NCI-H2081 (cell line): Measurements from ENCODE around the gene TOR1A.
"Not testable (repeated sequence)": the region's sequence is repeated elsewhere in the genome, so short reads cannot be mapped to it uniquely, and the experiment has no call there.

Experiments used
- DNase-seq, 2 experiments: peaks; one replicate each; lab custom pipeline; 2025; lab: John Stamatoyannopoulos, UW

Gene TOR1A

DNA sequence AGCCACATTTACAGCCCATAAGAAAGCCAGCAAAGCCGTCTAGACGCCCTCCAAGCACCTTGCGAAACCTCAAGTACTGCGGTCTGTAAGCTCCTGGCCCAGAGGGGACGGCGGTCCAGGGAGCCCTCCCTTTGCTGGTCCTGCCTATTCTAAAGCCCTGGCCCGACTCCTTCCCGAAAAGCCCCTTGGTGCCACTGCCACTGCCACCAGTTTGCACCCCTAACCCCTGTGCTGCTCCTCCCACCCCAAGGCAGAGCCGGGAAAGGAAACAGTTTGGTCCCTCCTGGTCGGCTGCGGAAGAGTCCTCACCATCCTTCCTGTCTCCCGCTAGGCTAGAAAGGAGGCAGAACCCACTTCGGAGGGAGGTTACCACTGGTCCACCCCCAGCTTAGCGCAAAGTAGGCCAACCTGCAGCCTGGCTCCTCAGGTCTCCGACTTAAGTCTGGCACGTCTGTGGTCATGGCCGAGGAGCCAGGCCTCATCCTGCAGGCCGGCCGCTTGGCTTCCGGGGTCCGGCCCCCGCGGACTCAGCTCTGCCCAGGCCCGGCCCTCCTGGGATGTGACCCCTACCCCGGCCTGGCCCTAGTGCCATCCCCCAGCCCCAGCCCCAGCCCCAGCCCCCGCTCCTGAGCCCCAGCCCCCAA is 916 bp downstream of the TOR1A start:
- DNase-seq = peak in 1 of 2 experiments; percentile 25

DNA sequence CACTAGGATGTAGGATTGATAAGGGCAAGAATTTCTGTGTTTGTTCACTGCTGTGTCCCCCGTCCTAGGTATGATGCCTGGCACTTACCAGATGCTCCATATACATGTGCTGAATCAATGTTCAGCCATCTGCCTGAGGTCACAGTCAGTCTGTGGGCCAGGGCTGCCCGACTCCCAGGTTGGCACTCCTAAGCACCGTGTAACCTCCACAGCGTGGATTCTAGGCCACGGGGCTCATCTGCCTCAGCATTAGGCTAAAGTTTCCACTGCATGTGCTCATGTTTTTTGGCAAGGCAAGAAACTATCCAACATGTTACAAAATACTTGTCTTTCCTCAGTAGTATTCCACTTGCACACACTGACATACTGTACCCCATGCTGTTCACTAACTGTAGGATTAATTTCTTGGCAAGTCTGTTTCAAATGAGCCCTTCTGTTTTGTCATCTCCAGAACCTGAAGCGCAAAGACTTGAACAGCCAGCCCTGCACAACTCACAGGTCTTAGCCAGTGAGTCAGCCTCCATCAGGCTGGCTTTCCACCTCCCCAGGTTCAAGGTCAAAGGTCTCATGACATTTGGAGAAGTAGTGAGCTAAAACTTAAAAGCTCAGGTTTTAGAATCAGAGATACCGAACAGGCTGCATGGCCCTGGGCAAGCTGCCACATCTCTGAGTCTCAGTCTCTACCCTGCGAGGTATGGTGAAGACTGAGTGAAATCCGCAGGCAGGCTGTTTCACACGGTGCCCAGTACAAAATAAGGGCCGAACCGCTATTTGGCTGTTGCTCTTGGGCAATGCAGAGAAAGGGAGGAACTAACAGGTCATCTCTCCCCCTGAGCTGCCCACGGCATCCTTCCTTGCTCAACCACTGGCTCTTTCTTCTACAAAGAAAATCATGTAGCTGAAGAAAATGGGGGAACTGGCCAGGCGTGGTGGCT is 7.2 kb downstream of the TOR1A start:
- no peak for DNase-seq

DNA sequence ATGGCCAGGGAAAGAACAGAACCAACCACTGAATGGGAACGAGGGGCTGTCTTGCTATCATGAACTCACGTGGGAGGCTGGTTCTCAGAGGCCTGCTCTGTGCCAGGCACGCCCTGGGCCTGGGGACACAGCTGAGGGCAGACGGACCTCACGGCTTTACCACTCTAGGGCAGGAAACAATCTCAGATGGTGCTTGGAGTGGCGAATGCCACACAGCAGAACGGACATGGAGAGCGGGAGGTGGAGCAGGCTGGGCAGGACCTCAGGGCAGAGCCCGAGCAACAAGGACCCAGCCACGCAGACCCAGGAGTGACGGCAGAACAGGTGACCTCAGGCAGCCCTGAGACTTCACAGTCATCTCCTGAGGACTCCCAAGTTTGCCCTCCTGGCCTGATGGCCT is 8.7 kb downstream of the TOR1A start:
- no peak for DNase-seq

DNA sequence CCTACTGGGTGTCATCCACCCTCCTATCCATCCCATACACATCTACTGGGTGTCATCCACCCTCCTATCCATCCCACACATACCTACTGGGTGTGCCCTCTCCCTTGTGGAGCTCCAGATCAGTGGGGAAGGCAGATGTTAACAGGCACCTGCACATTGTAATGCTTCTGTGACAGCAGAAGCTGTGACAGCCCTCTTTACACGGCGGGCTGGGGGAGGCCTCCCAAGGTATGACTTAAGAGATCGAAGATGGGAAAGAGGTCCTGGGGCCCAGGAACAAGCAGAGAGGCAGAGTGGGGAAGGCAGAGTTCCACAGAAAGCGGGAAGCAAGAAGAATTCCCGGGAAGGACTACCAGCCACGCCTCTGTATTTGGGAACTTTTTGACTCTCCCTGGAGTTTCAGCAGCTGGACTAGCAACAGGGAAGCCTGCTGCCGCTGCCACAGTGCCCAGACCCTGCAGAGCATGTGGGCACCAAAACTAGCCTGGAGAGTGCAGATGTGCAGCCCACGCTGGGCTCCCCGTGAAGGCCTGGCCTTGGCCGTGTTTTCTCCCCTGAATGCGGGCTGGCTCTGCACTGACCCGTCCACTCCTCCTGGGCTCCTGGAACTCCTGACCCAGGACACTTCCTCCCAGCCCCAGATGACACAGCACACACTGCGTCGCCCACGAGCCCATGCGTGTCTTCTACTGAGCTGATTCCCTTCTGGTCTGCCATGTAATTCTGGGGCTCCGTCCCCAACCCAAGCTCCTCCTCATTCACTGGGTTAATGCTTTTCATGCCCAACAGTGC is 9.3 kb downstream of the TOR1A start:
- no peak for DNase-seq

DNA sequence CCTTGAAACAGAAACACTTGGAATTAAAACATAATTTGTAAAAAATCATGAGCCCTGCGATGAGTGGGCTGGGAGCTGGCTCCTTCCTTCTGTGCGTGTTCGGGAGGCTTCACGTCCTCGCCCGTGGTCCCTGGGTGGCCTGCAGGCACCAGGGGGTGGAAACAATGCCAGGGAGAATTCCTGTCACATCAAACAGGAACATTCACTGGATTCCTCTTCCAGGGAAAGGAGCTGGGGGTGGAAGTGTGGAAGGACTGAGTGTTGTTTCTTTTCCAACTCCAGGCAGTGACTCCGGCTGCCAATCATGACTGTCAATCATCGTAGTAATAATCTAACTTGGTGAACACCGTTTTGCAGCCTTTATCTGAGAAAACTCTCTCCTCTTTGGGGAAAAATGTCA is 10.3 kb downstream of the TOR1A start:
- no peak for DNase-seq

DNA sequence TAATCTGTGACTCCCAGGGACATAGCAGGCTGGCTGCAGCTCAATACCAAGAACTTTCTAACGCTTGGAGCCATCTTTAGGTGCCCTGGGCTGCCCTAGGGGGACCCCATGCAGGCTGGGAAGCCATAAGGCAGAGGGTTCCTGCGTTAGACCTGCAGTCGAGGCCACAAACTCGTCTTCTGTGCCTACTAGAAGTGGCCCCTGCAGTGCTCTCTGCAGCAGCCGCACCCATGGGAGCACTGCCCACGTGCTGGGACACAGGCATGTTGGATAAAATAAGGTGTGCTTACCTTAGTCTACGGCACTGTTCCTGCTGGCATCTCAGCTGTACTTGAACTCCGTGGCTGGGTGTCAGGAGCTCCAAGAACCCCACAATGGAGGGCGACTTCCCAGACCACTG is 11.6 kb downstream of the TOR1A start:
- DNase-seq = no peak

DNA sequence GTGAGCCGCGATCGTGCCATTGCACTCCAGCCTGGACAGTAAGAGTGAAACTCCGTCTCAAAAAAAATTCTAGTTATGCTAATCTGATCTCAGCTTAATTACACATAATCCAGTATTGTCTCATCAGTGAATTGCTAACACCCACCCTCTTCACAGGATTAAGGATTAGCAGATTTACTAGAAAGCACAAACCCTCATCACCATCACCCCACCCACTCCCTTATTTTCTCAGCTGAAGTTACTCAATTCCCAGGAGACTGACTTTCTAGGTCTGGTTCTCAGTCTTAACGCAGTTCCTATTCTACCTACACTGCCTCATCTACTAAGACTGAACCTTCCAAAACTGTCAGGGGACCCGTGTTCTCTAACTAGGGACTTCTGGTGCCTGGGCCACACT is 12.0 kb downstream of the TOR1A start:
- DNase-seq = no peak

DNA sequence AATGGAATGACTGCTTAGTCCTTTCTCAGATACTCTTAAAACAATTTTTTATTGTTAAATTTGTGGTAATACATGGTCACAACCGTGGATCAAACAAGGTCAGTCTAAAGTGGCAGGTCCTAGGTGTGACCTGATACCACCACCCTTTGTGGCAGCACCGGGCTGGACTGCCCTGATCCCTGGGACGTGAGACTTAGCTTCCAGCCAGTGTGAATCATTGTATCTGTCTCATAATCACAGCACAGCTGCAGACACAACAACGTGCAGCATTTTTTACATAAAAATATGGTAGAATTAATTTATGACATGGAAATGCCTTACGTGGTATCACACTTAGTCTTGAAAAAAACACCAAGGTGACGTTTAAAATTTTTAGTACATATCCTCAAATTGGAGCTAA is 13.1 kb downstream of the TOR1A start:
- DNase-seq = no peak

DNA sequence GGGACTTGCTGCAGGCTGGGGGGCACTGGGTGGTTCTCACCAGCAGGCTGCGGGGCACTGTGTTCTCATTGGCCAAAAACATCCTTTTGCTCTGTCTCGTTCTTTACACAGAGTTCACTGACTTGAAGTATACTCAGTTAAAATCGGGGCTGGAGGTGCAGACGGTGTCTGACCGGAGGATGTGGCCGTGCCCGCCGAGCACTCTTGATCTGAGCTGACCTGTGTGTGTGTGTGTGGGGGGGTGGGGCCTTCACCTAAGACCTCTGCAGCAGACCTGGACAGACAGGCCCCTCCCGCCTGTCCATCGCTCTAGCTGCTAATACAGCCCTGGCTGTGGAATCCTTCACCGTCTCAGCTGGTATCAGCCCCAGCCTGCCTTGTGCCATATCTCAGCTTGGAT is 13.8 kb downstream of the TOR1A start:
- DNase-seq = no peak

DNA sequence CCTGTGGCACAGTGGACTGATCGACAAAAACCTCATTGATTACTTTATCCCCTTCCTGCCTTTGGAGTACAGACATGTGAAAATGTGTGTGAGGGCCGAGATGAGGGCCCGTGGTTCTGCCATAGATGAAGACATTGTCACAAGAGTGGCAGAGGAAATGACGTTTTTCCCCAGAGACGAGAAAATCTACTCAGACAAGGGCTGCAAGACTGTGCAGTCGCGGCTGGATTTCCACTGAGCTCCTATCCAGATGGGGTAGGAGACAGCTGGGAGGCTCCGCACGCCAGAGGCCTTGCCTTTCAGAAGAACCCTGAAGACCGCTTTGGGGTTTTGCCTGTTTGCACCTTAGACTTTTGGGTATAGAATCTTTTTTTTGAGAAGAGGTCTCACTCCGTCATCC is 14.6 kb downstream of the TOR1A start:
- no peak for DNase-seq

DNA sequence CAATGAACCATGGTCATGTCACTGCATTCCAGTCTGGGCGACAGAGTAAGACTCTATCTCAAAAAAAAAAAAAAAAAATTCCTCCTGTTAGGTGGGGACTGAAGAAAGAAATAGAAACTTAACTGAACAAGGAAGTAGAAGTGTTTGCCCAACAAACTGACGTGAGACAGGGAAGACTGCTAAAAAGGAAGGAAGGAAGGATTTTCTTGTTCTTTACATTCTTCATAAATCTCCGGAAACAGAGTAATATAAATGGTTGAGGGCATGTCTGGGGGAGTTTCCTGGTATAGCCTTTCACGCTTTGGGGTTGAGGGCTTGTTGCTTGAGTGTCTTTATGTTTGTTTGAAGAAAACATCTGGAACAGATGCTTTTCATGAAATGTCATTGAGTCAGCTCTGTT is 17.9 kb downstream of the TOR1A start:
- no peak for DNase-seq

DNA sequence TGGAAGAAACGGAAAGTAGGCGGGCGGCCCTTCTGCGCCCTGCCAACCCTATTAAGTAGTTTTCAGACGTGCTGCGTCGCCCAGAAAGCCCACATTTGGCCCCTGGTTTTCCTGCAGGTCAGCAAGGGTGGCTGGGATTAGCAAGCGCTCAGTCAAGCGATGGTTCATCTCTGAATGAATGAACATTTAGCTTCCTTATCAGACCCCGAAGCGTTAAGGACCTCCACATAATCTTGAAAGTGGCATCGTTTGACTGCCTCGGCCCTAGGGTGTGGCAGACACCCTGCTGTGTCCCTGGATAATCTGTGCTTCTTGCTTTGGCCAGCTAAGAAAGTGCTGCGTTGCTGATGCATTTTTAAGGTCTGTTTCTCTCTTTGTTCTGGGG is 20.3 kb downstream of the TOR1A start:
- DNase-seq = no peak

DNA sequence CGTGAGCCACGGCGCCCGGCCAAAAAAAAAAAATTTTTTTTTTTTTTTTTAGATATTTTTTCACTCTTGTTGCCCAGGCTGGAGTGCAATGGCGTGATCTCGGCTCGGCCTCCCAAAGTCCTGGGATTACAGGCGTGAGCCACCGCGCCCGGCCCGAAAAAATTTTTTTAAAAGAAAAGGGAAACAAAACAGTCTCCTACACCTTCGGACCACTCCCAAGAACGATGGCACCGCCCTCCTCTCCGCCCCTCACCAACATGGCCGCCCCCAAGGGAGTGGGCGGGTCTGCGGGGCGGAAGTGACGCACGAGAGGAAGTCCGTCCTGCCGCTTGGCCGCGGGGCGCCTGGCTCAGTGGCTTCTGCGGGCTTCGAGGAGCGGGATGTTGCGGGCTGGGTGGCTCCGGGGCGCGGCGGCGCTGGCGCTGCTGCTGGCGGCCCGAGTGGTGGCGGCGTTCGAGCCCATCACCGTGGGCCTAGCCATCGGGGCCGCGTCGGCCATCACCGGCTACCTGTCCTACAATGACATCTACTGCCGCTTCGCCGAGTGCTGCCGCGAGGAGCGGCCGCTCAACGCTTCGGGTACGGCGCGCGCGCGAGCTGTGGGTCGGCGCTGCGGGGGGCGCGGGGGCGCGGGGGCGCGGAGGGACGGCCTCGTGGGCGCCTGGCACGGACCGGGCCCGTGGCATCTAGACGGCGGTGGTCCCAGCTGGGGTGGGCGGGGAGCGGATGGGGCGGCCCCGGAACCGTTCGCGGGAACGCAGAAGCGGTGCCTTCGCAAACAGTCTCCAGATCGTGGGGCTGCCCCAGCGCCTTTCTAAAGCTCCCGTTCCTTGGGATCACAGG is 20.9 kb downstream of the TOR1A start, which contains the start of gene TOR1B:
Gene TOR1B, plus strand, starts transcription at position 352 of the 843 bp plus-strand sequence. Its CDS starts 29 bp downstream, at position 381.
- DNase-seq = peak; percentile 90 to 92

DNA sequence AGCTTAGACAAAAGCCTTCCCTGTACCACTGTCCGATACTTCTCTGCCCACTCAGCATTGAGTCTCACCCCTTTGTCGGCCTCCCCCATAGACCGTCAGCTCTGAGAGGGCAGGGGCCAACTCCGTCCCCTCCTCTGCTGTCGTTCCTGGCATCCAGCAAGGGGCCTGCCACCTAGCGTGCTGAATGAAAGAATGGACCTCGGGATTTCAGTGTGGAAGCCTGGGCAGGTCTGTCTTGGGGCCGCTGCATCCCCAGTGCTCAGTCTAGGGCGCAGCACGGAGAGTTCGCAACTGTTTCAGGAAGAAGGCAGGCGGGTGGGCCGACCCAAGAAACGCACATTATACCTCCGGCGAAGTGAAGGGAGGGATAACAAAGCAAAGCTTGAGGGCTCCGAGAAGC is 22.4 kb downstream of the TOR1A start:
- DNase-seq = no peak

DNA sequence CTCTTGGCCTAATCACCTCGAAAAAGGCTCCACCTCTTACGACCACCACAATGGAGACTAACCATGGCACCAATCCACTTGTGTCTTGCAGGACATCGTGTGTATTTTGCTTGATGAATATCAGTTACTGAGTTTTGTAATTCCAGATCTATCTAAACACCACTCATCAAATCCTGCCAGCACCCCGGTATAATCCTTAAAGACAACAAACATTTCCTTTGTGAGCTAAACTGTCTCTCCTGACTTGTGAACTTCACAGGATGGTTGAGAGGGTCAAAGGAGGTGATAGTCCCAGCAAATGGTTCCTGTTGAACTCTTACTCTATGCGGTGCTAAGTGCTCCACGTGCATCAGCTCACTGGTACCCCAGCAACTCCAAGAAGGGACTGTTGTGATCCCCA is 25.0 kb downstream of the TOR1A start:
- DNase-seq = no peak

DNA sequence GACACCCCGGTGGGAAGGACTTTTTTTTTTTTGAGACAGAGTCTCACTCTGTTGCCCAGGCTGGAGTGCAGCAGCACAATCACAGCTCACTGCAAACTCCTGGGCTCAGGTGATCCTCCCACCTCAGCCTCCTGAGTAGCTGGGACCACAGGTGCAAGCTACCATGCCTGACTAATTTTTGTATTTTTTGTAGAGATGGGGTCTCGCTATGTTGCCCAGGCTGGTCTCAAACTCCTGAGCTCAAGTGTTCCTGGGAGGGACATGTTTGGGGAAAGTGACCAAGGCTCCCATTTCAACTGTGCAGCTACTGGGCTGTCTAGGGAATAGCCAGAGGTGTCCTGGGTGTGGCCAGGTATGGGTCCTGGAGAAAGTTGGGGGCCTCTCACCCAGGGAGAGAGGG is 27.9 kb downstream of the TOR1A start:
- not testable (repeated sequence) for DNase-seq

DNA sequence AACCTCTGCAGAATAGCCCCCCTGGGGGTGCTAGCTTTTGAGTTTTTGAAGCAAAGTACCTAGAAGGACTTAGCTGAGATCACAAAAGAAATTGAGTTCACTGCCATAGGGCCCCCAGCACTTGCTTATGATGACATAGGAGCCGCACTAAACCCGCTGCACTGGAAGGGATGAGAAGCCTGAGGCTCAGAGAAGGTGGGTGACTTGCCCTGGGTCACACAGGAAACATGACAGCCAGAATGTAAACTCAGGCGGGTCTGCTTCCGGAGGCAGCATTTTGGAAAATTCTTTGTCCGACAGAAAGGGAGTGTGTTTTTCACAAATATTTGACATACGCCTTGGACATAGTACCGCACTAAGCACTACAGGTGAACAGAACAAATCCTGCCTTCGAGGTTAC is 29.4 kb downstream of the TOR1A start:
- DNase-seq = no peak

DNA sequence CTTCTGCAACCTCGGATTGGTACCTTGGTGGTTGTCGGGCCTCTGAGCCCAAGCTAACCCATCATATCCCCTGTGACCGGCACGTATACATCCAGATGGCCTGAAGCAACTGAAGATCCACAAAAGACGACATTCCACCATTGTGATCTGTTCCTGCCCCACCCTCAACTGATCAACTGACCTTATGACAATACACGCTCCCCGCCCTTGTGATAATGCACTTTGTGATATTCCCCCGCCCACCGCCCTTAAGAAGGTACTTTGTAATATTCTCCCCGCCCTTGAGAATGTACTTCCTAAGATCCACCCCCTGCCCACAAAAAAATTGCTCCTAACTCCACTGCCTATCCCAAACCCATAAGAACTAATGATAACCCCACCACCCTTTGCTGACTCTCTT is 37.5 kb downstream of the TOR1A start:
- no peak for DNase-seq

DNA sequence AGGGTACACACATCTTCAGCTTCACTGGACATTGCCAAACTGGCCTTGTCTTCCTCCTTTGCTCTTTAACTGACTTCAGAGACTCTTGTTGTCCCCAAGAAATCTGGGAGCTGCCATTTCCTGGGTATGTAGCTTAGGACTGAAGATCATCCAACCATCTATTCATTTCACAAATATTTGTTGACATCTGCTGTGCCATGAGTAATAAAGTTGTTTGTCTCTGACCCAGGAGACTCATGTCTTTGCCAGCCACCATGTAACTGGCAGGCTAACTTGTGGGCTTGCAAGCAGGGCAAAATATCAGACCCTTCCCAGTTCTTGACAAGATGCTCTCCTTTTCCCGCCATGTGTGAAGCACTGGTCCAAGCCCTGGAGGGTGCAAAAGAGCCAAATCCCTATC is 38.1 kb downstream of the TOR1A start:
- no peak for DNase-seq

DNA sequence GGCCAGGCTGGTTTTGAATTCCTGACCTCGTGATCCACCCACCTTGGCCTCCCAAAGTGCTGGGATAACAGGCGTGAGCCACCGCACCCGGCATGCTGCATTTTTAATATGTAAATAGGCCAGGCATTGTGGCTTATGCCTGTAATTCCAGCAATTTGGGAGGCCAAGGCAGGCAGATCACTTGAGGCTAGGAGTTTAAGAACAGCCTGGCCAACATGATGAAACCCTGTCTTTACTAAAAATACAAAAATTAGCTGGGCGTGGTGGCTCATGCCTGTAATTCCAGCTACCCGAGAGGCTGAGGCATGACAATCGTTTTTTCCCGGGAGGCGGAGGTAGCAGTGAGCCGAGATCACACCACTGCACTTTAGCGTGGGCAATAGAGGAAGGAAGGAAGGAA is 39.0 kb downstream of the TOR1A start:
- DNase-seq = not testable (repeated sequence)

DNA sequence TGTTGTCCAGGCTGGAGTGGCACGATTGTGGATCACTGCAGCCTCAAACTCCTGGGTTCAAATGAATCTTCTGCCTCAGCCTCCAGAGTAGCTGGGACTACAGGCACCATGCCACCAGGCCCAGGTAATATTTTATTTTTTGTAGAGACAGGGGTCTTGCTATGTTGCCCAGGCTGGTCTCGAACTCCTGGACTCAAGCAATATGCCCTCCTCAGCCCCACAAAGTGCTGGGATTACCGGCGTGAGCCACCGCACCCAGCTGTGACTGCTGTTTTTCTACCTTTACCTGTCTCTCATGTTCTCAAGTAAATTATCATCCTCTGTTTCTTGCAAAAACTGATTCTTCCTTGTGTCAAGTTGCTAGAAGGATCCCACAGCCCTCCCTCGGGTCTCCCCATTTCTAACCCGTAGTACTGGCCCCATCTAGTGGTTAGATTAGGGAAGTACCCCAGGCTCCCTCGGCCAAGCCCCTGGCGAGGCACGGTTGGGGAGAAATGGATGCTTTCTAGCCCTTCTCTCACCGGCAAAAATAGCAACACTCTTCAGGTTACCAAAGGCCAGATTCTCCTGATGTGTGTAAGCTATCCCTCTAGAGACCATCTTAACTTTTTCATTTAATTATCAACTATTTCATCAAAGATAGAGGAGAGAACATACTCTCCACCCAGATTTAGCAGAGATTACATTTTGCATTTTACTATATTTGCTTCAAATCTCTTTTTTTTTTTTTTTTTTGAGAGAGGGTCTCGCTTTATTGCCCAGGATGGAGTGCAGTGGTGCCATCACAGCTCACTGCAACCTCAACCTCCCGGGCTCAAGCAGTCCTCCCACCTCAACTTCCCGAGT is 40.2 kb downstream of the TOR1A start:
- DNase-seq = peak; percentile 42 to 74
